NCI-H128 (cell line): ENCODE results near the gene SGCE.
A peak's percentile ranks its signal among the peaks of the same experiment; 100 is the strongest.

Experiments
- DNase-seq: peaks from one replicate; lab custom pipeline; 2025; ENCODE audit not compliant: unreplicated experiment; lab: John Stamatoyannopoulos, UW

The SGCE gene

DNA sequence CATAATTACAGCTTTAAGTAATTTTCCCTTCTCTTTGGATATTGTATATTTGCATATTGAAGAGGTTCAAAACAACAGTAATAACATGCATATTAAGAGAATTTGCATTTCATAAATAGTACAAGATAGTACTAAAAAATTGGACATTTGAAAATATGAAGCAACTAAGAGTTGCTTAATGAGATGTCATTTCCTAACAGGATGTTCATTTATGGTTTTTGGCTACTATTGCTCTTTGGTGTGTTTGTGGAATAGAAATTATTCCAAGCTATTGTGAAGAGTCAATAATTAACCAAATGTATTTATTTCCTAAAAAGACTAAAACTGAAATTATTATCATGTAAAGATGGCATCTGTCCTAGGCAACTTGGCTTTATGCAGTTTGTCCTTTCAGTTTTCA is 4.1 kb upstream of the SGCE start:
- DNase-seq: no peak

DNA sequence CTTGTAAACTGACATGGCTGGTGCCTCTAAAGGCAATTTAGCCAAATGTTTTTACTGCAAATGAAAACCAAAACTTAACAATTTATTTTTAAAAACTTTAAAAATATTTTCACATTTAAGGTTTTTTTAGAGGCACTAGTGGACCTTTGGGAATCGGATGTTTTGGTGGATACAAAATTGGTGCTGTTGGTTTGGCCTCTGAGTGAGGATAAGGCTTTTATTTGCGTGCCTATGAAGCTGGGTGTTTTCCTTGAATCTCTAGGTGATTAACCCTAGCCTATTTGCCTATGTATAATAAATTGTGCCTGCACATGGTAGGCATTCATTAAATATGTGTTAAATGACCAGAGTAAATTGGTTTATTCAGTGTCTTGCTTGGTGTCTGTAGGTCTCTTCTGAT is 2.9 kb upstream of the SGCE start:
- DNase-seq: no peak

DNA sequence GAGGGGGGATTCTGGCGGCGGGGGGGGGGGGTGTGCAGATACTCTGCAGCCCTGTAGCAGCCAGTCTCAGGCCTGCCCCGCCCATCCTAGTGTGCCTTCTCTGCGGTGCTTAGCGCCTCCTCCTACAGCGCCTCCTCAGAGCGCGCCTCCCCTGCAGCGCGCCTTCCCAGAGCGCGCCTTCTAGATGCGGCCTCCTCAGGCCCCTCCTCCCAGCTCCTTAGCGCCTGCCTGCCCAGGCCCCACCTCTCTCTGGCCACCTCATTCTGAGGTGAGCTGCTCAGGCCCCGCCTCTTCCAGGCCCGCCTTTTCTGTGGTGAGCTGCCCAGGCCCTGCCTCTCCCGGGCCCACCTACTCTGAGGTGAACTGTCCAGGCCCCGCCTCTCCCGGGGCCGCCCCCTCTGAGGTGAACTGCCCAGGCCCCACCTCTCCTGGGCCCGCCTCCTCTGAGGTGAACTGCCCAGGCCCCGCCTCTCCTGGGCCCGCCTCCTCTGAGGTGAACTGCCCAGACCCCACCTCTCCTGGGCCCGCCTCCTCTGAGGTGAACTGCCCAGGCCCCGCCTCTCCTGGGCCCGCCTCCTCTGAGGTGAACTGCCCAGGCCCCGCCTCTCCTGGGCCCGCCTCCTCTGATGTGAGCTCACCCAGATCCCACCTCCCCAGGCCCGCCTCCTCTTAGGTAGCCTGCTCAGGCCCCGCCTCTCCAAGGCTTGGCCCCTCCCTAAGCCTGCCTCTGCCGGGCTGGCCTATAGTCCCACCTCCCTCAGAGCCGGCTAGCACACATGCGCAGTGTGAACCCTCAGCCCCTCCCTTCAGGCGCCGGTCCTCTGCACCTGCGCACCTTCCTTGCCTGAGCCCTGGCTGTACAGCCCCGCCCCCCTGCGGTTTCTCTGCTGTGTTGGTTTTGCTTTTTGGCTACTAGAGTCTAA is 2.1 kb upstream of the SGCE start:
- peak; percentile 94 for DNase-seq

DNA sequence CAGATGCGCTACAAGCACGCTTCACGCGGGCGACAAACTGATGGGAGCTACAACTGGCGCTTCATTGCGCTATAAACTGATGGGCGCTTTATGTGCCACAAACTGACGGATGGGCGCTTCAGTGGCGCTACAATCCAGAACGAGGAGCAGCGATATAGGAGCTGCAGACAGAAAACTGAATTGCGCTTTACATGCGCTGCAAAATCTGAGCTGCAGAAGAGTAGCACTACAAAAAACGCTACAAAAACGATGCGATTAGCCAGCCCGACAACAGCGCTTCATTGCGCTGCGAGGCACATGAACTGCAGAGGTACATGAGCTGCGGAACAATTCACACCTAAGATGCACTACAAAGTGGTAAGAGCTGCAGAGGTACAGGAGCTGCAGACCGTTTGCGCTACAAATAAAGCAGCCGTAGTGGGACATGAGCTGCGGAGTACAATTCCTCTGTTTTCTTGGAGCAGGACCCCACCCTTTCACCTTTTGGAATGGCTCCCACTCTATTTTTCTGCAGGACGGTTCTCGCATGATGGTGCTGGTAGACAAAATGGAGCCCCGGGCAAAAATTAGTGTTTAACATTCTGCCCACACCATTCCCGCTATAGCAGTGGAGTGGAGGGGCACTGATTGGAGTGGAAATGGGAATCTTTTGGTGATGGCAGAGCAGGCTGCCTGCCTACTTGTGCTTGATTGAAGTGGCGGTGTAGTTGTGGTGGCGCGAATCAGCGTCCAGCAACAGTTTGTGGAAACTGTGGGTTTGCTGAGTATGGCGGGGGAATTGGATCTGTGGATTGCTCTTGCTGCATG is 1.2 kb upstream of the SGCE start:
- peak; percentile 74 for DNase-seq

DNA sequence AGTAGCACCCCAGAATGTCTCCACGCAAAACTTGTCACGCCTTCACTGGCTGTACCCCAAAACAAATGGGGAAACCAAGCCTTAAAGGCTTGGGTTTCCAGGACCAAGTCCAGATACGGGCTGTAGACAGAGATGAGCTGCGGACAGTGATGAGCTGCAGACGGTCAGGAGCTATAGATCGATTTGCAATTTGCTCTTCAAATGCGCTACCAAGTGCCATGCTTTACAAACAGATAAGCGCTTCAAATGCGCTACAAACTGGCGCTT is 658 bp upstream of the SGCE start:
- DNase-seq: no peak

DNA sequence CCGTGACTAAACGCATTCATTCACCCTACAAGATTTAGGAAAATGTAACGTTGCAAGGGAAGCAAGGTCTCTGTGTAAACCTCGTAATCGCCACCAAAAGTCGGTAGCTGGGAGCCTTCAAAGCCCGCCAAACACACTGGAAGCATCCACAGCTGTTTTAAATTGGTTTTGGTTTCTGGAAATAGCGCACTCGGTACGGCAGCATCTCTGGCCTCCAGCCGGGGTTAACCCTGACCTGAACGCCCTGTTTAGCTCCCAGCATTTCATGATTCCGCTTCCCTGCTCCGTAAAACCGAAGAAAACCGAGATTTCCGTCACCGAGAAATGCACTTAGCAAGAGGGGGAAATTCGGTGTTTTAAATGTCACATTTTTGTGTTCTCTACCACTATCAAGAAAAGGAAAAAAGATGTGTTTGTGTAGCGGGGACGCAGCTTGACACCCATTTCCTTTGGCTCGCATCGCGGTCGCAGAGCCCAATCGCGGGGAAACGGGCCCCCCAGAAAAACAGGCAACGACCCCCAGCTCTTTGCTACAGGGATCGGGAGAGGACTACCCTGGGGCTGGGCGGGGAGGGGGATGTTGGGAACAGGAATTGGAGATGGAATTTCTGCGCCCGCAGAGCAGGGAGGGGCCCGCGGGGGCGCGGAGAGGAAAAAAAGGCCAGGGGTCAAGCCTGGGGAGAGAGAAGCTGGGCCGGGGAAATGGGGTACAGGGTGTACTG is 646 bp downstream of the SGCE start:
- no peak for DNase-seq

DNA sequence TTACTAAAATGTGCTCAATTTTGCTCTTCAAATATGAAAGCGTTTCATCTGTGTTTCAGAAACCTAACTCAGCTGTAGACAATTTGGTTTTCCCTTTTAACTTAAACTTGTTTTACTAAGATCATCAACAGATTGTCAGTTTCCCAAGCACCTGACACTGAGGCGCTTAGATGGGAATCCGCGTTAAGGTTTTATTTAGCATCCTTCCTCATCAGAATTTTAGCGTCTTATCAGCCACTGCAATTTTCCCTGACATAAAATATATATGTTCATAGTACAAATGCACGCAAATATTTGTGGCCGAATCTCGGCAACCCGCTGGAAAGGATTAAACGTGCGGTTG is 1.2 kb downstream of the SGCE start:
- DNase-seq: no peak

DNA sequence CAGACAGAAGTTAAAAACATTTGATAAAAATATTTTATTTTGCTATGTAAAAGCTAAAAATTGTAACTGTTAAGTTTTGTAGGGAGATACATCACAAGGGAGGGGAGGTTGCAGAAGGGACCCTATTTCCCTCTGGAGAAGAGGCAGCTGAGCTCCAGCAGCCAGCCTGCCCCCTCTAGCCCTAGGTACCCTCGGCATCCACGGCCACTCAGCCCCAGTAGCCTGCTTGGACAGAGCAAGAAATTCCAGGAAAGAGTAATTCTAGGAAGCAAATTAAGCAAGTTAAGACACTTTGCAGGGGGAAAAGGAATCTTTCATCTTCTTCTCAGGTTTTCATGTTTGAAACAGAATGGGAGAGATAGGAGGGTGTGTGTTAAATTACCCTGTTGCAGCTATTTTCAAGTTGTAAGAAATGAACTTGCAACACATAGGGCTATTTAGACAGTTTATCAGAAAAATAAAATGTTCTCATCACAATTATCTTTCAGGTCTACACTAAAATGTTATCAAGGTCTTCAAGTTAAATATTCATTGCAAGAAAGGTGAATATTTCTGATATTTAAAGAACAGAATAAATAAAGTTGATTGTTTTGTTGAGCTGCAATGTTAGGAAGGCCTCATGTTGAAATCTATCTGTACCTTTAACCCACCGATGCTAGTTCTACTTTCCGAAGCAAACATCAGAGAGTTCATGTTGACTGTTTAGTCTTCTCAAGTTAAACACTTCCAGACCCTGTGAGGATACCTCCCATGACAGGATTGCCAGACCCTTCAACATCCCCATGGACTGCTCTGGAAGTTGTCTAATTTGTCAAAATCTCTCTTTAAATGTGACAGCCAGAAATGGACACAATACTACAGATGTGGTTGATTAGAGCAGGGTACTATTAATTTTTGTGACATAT is 5.5 kb downstream of the SGCE start:
- no peak for DNase-seq

DNA sequence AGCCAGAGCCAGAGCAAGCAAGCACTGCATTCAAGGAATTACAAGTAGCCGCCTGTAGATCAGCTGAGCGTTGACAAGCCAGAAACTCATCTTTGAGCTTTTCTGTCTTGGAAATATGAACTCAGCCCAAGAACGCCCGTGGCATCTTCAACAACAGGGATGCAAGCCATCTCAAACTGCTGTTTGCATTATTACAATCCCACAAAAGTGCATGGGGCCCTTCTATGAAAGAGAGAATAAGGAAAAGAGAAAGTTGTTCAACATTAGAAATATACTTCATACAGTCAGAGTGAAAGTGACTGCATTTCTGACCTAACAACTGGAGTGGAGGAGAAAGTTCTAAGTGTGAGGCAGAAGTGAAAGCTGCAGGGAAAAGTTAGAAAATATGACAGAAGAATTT is 6.5 kb downstream of the SGCE start:
- DNase-seq: no peak

DNA sequence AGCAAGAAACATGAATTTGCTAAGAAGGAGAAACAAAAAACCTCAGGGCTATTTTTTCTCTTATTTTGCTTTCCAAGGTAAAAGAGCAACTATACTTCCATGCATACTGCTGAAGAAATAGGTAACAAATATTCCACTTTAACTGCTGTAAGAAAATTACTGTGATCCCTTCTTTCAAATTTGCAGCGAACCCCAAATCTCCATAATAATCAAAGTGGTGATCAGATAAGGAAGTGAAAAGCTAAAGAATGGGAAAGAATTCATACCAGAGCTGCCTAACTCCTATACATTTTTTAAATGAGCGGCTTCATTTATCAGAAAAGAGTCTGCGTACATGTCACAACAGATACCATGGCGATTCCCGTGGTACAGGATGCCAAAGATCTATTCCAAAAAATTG is 7.2 kb downstream of the SGCE start:
- no peak for DNase-seq

DNA sequence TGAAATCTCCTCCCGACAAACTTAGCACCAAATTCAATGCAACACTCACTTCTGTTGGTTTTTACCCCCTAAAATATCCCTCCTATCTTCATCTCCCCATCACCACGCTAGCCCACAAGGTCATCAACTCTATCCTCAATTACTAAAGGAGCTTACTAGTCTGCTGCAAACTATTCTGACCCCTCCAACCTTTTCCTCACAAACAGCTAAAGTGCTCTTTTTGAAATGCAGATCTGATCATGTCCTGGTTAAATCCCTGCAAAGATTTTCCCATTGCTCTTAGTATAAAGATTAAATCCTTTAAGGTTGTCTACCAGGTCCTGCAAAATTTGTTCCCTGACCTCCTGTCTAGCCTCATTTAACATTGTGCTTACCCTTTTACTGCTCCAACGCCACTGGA is 8.6 kb downstream of the SGCE start:
- no peak for DNase-seq

DNA sequence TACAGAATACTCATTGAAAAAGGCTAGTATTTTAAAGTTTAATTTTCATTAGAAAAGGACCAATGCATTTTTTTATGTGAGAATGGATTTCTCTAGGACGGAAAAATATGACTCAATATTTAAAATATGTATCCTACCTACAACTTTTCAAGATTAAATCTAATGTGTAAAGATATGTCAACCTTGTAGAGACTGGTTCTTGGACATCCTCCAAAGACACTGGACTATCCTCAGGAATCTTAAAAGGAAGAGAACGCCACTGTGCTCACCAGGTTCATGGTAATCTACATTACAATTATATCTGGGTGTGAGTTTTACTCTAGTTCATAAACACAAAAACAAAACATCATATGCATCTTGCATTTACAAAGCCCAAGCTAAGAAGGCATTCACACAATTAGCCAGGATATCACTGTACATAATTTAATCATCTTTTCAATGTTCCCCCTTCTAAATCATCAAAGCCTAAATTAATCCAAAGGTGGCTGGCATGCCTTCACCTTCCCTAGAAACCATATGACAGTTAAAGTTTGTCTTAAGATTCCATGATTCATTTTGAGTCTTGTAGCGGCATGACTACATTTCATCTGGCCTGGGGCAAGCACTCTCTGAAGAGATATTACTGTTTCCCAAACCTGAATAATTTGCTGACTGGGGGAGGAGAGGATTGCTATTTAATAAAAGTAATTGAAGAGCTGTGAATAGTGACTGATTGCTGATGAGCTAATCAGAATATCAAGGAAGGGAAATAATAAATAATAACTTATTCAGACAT is 12.0 kb downstream of the SGCE start:
- no peak for DNase-seq

DNA sequence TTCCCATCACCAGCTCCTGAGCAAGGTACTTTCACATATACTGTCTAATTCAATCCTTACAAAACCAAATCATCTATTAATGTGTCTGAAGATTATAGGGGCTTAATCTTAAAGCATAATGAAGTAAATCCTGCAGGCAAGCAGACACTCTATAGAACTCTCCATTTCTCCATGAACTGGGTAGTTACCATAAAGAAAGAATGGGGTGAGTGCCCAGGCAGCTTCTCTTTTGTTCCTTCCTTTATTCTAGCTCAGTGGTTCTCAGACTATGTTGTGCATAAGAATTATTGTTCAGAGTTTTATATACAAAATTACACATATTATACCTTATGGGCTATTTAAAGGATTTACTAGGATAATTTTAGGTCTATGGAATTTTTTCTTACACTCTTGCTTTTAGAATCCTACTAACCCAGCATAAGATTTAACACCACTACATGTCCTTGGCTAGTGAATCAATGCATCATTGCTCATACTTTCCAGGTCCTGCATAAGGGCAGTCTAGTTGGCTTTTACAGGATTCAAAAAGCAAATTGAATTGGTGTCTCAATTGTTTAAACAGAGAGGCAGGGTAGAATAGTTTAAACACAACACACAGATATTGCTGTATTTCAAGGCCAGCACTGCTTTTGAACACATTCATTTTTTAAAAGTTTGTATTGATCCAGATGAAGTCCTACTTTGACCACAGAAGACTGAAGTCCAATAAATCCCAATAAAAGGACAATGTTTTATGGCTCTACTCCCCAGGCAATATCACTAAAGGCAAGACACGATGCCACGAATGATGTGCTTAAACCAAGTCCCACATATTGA is 12.9 kb downstream of the SGCE start:
- DNase-seq: no peak

DNA sequence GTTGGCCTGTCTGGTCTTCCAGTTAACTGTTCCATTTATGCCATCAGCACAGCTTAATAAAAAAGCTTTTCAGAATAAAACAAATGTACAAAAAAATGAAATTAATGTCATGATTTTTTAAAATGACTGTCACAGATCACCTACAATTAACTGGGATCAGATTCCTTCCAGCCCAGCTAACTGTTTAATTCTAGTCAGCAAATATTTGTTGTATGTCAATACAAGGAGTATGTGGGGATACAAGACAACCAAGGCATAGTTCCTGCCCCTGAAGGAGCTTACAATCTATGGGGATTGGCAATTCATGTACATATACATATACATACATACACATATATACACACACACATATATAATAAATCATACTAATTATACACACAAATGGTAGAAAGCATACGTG is 16.5 kb downstream of the SGCE start:
- DNase-seq: no peak

DNA sequence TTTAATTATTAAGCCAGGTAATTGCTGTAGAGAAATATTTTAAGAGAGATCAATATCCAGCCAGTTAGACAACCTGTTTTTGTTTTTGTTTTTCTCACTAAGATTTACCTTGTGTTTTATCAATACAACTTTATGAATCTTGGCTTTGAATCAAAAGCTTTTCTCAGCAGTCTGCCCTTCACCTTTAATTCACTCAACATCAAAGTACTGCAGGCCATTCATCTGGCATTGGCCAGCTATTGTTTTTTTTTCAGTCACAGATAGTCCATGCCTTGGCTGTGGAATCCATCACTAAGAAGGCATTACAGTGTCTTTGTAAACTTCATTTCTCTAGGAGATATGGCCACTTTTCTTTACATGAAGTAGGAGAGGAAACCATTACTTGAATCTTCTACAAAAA is 20.2 kb downstream of the SGCE start:
- DNase-seq: no peak

DNA sequence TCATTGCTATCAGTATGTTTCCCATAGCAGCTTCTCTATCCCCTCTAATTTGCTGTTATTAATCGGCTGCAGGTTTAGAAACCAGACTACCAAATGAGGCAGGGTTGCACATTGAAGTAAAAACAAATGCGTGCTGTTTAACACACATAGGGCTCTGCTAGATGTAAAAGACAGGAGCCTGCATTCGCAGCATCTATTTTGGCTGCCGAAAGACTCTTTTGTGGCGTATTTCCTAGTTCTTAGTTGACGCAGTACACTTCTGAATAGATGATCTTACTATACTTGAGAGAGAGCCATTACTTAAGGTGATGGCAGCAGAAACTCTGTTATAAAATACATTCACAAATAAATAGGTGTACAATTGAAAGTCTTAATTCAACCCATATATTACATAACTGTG is 21.4 kb downstream of the SGCE start:
- DNase-seq: no peak

DNA sequence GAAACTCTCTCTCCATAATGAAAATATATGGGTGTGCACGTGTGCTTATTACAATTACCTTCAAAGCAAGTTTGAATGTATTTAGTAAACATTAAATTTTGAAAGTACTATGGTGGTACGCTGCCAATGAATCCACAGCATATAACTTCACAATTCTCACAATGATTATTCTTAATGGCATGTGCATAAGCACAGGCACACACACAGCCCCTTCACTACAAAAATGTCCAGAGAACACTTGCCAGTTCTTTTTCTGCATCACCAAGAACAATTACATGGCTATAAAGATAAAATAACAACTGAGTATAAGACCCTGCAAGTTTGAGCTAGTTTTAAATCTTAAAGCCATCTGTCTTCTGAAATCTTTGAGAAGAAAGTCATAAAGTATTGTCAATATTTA is 22.2 kb downstream of the SGCE start:
- no peak for DNase-seq

DNA sequence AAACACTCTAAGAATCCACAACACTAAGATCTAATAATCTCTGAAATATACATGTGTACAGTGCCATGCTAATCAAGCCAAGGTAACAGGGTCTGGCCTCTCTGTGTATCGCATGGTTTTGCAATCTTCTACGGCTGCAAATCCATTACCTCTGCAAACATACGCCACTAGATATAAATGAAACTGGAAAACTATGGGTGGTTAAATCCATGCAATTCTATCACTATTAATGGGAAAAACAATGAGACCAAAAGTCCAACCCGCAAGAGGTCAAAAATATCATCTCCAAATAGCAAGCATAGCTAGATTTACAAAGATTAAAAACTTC is 23.0 kb downstream of the SGCE start:
- DNase-seq: no peak

DNA sequence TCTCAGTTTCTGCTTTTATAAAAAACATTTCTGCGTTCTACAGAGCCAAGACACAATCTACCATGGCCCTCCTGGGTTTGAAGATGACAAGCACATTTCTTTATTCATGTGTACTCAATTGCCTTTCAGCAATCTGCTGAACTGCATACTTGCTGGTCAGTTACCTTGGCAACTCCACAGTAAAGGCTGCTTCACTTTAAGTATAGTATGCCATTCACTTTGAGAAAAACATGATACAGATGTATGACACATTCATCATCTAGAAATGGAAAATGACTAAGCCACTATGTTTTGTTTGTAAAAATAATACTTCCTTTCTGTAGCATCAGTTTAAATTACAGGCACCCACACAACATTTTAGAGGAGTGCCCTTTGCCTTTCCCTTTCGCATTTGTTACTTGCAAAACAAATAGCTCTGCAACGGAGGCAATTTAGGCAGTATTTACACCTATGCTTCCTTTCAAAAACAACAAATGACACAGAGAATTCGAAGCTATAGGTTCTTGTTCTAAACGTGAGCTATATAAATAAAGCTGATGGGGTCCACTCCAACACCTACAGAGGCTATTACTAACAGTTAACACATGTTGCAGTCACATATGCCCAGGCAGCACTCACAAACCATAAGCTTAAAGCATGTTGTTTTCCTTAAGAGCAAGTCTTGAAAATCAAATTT is 23.5 kb downstream of the SGCE start:
- DNase-seq: peak; percentile 33
